CD4-positive, alpha-beta T cell treated with Interleukin-4 for 1 hour (primary cell): ENCODE measurements around the gene VILL.
"Not testable (repeated sequence)": the region's sequence is repeated elsewhere in the genome, so short reads cannot be mapped to it uniquely, and the experiment has no call there.

Experiments
- DNase-seq, 2 donors: peaks; one replicate each; pipeline ENCODE4 v3.0.0-alpha.2; 2020 to 2022

VILL gene

GRCh38 chr3:38019658-38020341, 29.2 kb downstream of the VILL start:
- no peak for DNase-seq

GRCh38 chr3:38020342-38020726, 29.7 kb downstream of the VILL start:
- no peak for DNase-seq

GRCh38 chr3:38021196-38021595, 30.6 kb downstream of the VILL start:
- no peak for DNase-seq

GRCh38 chr3:38022301-38022700, 31.7 kb downstream of the VILL start:
- DNase-seq, result no peak

GRCh38 chr3:38022896-38023709, 32.5 kb downstream of the VILL start:
- no peak for DNase-seq

- no peak for DNase-seq
Measured at GRCh38 chr3:38026856-38027255, 36.3 kb downstream of the VILL start.

GRCh38 chr3:38027466-38028465, 37.2 kb downstream of the VILL start:
- DNase-seq, result no peak

GRCh38 chr3:38028621-38029361, 38.2 kb downstream of the VILL start:
- no peak for DNase-seq

GRCh38 chr3:38029400-38030125, 39.0 kb downstream of the VILL start, which contains the start of gene PLCD1:
Gene PLCD1 (minus strand): TSS chr3:38029642. CDS start chr3:38029539, 103 bp downstream.
- DNase-seq, result peak; percentile 39 to 64

- no peak for DNase-seq
Measured at GRCh38 chr3:38030126-38031021, 39.8 kb downstream of the VILL start.

GRCh38 chr3:38031022-38031994, 40.7 kb downstream of the VILL start:
- DNase-seq, result peak; percentile 36 to 40

- no peak for DNase-seq
Measured at GRCh38 chr3:38032328-38032865, 41.8 kb downstream of the VILL start.

GRCh38 chr3:38033586-38033985, 43.0 kb downstream of the VILL start:
- DNase-seq, result not testable (repeated sequence)

GRCh38 chr3:38034335-38034734, 43.7 kb downstream of the VILL start:
- DNase-seq, result not testable (repeated sequence)

GRCh38 chr3:38036286-38036685, 45.7 kb downstream of the VILL start:
- no peak for DNase-seq

- DNase-seq, result no peak
Measured at GRCh38 chr3:38036906-38037305, 46.3 kb downstream of the VILL start.

GRCh38 chr3:38038447-38038911, 47.9 kb downstream of the VILL start:
- peak; percentile 46 to 85 for DNase-seq

GRCh38 chr3:38039101-38039898, 48.7 kb downstream of the VILL start, which contains the start of gene DLEC1:
Gene DLEC1 (plus strand): TSS chr3:38039208. CDS start chr3:38039226, 18 bp downstream.
- DNase-seq, result peak; percentile 88 to 89
